IMR-90 (cell line): ENCODE data around the gene MYH6. TPM values are rescaled to one million over a fixed set of nuclear protein-coding genes. Genes with fewer than 3 reads are reported as not detected.

ENCODE experiments used
- ATAC-seq: fragments of 200-7000 bp; cut with Tn5 transposase; 2 replicates; pipeline ENCODE4 v1.9.1; 2020; ENCODE audit warnings: low read depth, mild to moderate bottlenecking, moderate library complexity
- BruUV-seq: library from RNA; stranded (reverse); fragments of 400-500 nt; replicated peaks from 2 replicates; lab custom pipeline; 2021; lab: Mats Ljungman, UMichigan
- CTCF ChIA-PET: fragments of 300-600 bp; formaldehyde crosslinking; extraction: SDS; loops from one replicate; lab custom pipeline; 2021; ENCODE audit warnings: antibody characterized with exemption; lab: Yijun Ruan, JAX
- POLR2A ChIA-PET: fragments of 300-600 bp; sonication (Branson Sonifier 250); formaldehyde crosslinking; loops from one replicate; lab custom pipeline; 2022; ENCODE audit warnings: antibody characterized with exemption; ENCODE audit not compliant: unreplicated experiment; lab: Charles Lee
- DNase-seq: peaks from one replicate; pipeline ENCODE4 v3.0.0; 2013
- H2AFZ ChIP-seq: replicated peaks from 2 replicates; pipeline ENCODE3; 2013; ENCODE audit warnings: low read length, mild to moderate bottlenecking; ENCODE audit not compliant: poor library complexity
- H2AK5ac ChIP-seq: 2 replicates; pipeline ENCODE4 v1.6.1; 2013; ENCODE audit warnings: low read depth, low read length, inconsistent platforms
- H2AK9ac ChIP-seq: replicated peaks from 2 replicates; pipeline ENCODE3; 2013; ENCODE audit warnings: mild to moderate bottlenecking, low read depth, low read length, moderate library complexity; ENCODE audit not compliant: poor library complexity
- H2BK120ac ChIP-seq: 2 replicates; pipeline ENCODE4 v1.6.1; 2013; ENCODE audit warnings: low read depth, low read length, inconsistent platforms
- H2BK15ac ChIP-seq: 3 replicates; pipeline ENCODE4 v1.6.1; 2013; ENCODE audit warnings: low read depth, low read length, inconsistent platforms
- H2BK20ac ChIP-seq: 2 replicates; pipeline ENCODE4 v1.6.1; 2013; ENCODE audit warnings: low read depth, mild to moderate bottlenecking, inconsistent platforms, low read length, moderate library complexity
- H2BK5ac ChIP-seq: 2 replicates; pipeline ENCODE4 v1.6.1; 2013; ENCODE audit warnings: mild to moderate bottlenecking, low read depth, low read length, inconsistent platforms; ENCODE audit not compliant: poor library complexity, severe bottlenecking
- H3K14ac ChIP-seq: replicated peaks from 2 replicates; pipeline ENCODE4 v1.6.1; 2013; ENCODE audit warnings: low read depth, low read length, inconsistent platforms
- H3K18ac ChIP-seq: 2 replicates; pipeline ENCODE4 v1.6.1; 2013; ENCODE audit warnings: low read depth, low read length, control low read depth
- H3K23ac ChIP-seq: 2 replicates; pipeline ENCODE4 v1.6.1; 2013; ENCODE audit warnings: low read depth, low read length, inconsistent platforms
- H3K27ac ChIP-seq: 2 replicates; pipeline ENCODE4 v1.5.1; 2013; ENCODE audit warnings: mild to moderate bottlenecking, control low read depth, low read length; ENCODE audit not compliant: insufficient read depth
- H3K27me3 ChIP-seq: 2 replicates; pipeline ENCODE4 v1.6.1; 2013; ENCODE audit warnings: low read length; ENCODE audit not compliant: control insufficient read depth, insufficient read depth
- H3K36me3 ChIP-seq: 2 replicates; pipeline ENCODE4 v1.6.1; 2013; ENCODE audit warnings: low read length, mixed read lengths; ENCODE audit not compliant: control insufficient read depth, insufficient read depth
- H3K4ac ChIP-seq: 2 replicates; pipeline ENCODE4 v1.6.1; 2013; ENCODE audit warnings: low read depth, low read length, inconsistent platforms
- H3K4me1 ChIP-seq: 2 replicates; pipeline ENCODE4 v1.6.1; 2013; ENCODE audit warnings: low read length, mixed read lengths; ENCODE audit not compliant: control insufficient read depth, insufficient read depth
- H3K4me2 ChIP-seq: 2 replicates; pipeline ENCODE4 v1.6.1; 2013; ENCODE audit warnings: low read depth, mild to moderate bottlenecking, control low read depth, low read length, moderate library complexity
- H3K4me3 ChIP-seq: 2 replicates; pipeline ENCODE4 v1.5.1; 2013; ENCODE audit warnings: low read depth, mild to moderate bottlenecking, control low read depth, low read length, moderate library complexity; ENCODE audit not compliant: insufficient read depth
- H3K56ac ChIP-seq: 2 replicates; pipeline ENCODE4 v1.6.1; 2013; ENCODE audit warnings: low read length, inconsistent platforms; ENCODE audit not compliant: insufficient read depth; ENCODE audit errors: extremely low read depth
- H3K79me1 ChIP-seq, 2 experiments: 2 replicates each; pipeline ENCODE4 v1.6.1; 2013; ENCODE audit warnings: low read length in 2 of 2, inconsistent platforms in 1 of 2, low read depth in 1 of 2
- H3K9ac ChIP-seq: 2 replicates; pipeline ENCODE4 v1.6.1; 2013; ENCODE audit warnings: low read depth, low read length, control low read depth
- H3K9me1 ChIP-seq: 2 replicates; pipeline ENCODE4 v1.6.1; 2013; ENCODE audit warnings: low read length, inconsistent platforms; ENCODE audit not compliant: insufficient read depth
- H3K9me3 ChIP-seq: 2 replicates; pipeline ENCODE4 v1.6.1; 2013; ENCODE audit warnings: low read length; ENCODE audit not compliant: control insufficient read depth, insufficient read depth
- H4K20me1 ChIP-seq: 2 replicates; pipeline ENCODE4 v1.6.1; 2013; ENCODE audit warnings: low read length, inconsistent platforms; ENCODE audit not compliant: insufficient read depth
- H4K5ac ChIP-seq: 2 replicates; pipeline ENCODE4 v1.6.1; 2013; ENCODE audit warnings: mild to moderate bottlenecking, low read depth, low read length, control low read depth
- H4K8ac ChIP-seq, 2 experiments: 2 replicates each; pipeline ENCODE4 v1.6.1; 2013; ENCODE audit warnings: low read depth in 2 of 2, low read length in 2 of 2, control low read depth in 1 of 2, inconsistent platforms in 1 of 2
- H4K91ac ChIP-seq: 2 replicates; pipeline ENCODE4 v1.6.1; 2013; ENCODE audit warnings: low read depth, low read length, inconsistent platforms; ENCODE audit not compliant: insufficient read depth
- BHLHE40 ChIP-seq: fragments of 150-350 bp; IDR thresholded peaks from 2 replicates; pipeline ENCODE4 v1.6.1; 2016; ENCODE audit warnings: mild to moderate bottlenecking, low read depth, low read length
- CHD1 ChIP-seq: IDR thresholded peaks from 2 replicates; pipeline ENCODE4 v1.6.1; 2012; ENCODE audit warnings: low read depth, low read length, improper control_type of control experiment
- MAFK ChIP-seq: IDR thresholded peaks from 2 replicates; pipeline ENCODE4 v1.6.1; 2012; ENCODE audit warnings: low read depth, low read length, improper control_type of control experiment
- MAZ ChIP-seq: IDR thresholded peaks from 2 replicates; pipeline ENCODE4 v1.6.1; 2012; ENCODE audit warnings: low read depth, mild to moderate bottlenecking, low read length, improper control_type of control experiment, moderate library complexity, borderline replicate concordance
- MXI1 ChIP-seq: IDR thresholded peaks from 2 replicates; pipeline ENCODE4 v1.6.1; 2012; ENCODE audit warnings: low read depth, mild to moderate bottlenecking, low read length, moderate library complexity, borderline replicate concordance
- NFE2L2 ChIP-seq: fragments of 150-350 bp; IDR thresholded peaks from 2 replicates; pipeline ENCODE4 v1.6.1; 2016; ENCODE audit warnings: low read depth, mild to moderate bottlenecking, low read length
- RAD21 ChIP-seq: IDR thresholded peaks from 2 replicates; pipeline ENCODE4 v1.6.1; 2012; ENCODE audit warnings: low read length, improper control_type of control experiment
- RCOR1 ChIP-seq: IDR thresholded peaks from 2 replicates; pipeline ENCODE4 v1.6.1; 2012; ENCODE audit warnings: mild to moderate bottlenecking, low read length, improper control_type of control experiment; ENCODE audit not compliant: insufficient replicate concordance
- RFX5 ChIP-seq: IDR thresholded peaks from 2 replicates; pipeline ENCODE4 v1.8.0; 2012; ENCODE audit warnings: low read depth, mild to moderate bottlenecking, low read length, moderate library complexity
- SMC3 ChIP-seq: fragments of 150-350 bp; IDR thresholded peaks from 2 replicates; pipeline ENCODE4 v1.6.1; 2016; ENCODE audit warnings: low read depth, mild to moderate bottlenecking, antibody characterized with exemption, low read length, moderate library complexity
- WGBS, 2 experiments: methylation state at CpG; one replicate each; pipeline versions ENCODE4 v1.1.5 to v1.1.7; 2013; ENCODE audit warnings: missing lambda C conversion rate in 2 of 2; ENCODE audit not compliant: insufficient read length in 1 of 2; ENCODE audit errors: extremely low coverage in 2 of 2; 5-methylcytosine and 5-hydroxymethylcytosine counted together
- dilution Hi-C: fragments of 300-500 bp; cut with HindIII; formaldehyde crosslinking; loops from one replicate; pipeline ENCODE4 v1.14.3; 2018; ENCODE audit warnings: low sequenced_read_pairs; ENCODE audit not compliant: unreplicated experiment
- in situ Hi-C: fragments of 300-500 bp; cut with MboI; formaldehyde crosslinking; loops from 3 replicates; pipeline ENCODE4 v1.14.3; 2019; ENCODE audit warnings: low sequenced_read_pairs, inconsistent platforms, mixed read lengths
- intact Hi-C: fragments of 100-400 bp; cut with micrococcal nuclease; formaldehyde crosslinking; loops from 2 replicates; pipeline ENCODE4 v1.10.0; 2022
- polyA plus RNA-seq, 3 experiments: library from polyadenylated mRNA; depleted of rRNA; stranded (reverse); fragments of >200 nt; gene quantifications; 2 replicates each; pipeline ENCODE4 v1.2.3, GENCODE V29; 2012; ENCODE audit warnings: low replicate concordance in 1 of 3
- total RNA-seq: library from RNA; depleted of rRNA; stranded (reverse); fragments of >200 nt; gene quantifications from 2 replicates; pipeline ENCODE4 v1.2.3, GENCODE V29; 2012
- TF ChIP-seq, protein P1 (sequence below): fragments of 150-350 bp; IDR thresholded peaks from 2 replicates; pipeline ENCODE4 v1.6.1; 2016; ENCODE audit warnings: low read depth, mild to moderate bottlenecking, low read length, moderate library complexity, borderline replicate concordance
- TF ChIP-seq, protein P2 (sequence below): fragments of 150-350 bp; IDR thresholded peaks from 2 replicates; pipeline ENCODE4 v1.6.1; 2017; ENCODE audit warnings: mild to moderate bottlenecking, antibody characterized with exemption, low read length, low read depth
- TF ChIP-seq, protein P3 (sequence below): conservative IDR thresholded peaks from 2 replicates; pipeline ENCODE4 v1.5.1; 2012; ENCODE audit warnings: mild to moderate bottlenecking, low read depth, low read length, improper control_type of control experiment

The MYH6 gene
- total and polyA plus RNA-seq, 2 of the 4 experiments (the other 2 are of a cell fraction): not detected

DNA sequence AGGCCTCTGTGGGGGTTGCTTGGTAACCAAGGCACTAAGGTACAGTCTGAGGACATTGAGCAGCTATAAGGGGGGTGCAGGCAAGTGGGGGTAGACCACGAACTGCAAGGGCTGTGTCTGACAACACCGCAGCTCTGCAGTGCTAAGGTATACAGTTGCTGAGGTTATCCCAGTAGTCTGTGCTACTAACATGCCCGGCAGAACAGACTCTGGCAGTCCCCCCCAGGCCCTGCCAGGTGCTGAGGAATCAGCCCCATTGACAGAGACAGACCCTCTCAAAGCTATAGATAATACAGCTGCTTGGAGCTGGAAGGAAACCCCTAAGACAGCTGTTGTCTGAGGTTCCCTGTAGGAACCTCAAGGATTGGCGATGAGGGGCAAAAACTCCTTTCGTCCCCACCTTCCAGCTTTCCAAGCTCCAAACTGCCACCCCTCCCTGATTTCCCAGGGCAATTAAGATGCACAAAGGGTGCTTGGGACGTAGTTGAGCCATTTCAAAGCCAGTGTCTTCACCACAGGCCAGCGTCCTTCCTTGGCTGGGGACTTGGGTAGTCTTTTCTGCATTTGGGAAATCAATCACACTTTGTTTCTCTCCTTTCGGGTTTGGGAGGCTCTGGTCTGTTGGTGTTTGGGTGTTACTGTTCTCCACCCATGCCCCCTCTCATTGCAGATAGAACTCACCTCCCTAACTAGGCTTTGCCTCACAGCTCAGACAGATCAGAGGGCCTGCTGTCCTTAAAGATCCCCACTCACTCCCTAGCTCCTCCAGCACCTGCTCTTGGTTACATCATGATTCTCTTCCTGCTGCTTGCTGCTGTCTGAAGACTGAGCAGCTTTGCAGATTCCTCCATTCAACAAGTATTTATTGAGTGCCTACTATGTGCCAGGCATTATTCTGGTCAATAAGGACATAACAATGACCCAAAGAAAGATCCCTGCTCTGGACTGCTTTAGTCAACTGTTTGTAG lies 29.3 kb upstream of the MYH6 start:
- H4K5ac ChIP-seq: no peak overlapping the region
- ATAC-seq (no peak), DNase-seq (no peak)
- no peak overlapping the region for H4K8ac ChIP-seq
- no peak overlapping the region for H2AFZ ChIP-seq
- no peak overlapping the region for H2BK15ac ChIP-seq
- H3K9ac ChIP-seq: no peak overlapping the region
- no peak overlapping the region for H2BK20ac ChIP-seq
- no peak overlapping the region for H3K4ac ChIP-seq
- no peak overlapping the region for H3K56ac ChIP-seq
- no peaks in the 10 kb centered on the region for H4K20me1 ChIP-seq
- H3K23ac ChIP-seq: no peak overlapping the region
- TF ChIP-seq SMC3 (no peak), MXI1 (no peak), NFE2L2 (no peak), CHD1 (no peak), MAZ (no peak), RCOR1 (no peak), RAD21 (no peak), BHLHE40 (no peak), RFX5 (no peak), MAFK (no peak)
- TF ChIP-seq, protein P1, sequence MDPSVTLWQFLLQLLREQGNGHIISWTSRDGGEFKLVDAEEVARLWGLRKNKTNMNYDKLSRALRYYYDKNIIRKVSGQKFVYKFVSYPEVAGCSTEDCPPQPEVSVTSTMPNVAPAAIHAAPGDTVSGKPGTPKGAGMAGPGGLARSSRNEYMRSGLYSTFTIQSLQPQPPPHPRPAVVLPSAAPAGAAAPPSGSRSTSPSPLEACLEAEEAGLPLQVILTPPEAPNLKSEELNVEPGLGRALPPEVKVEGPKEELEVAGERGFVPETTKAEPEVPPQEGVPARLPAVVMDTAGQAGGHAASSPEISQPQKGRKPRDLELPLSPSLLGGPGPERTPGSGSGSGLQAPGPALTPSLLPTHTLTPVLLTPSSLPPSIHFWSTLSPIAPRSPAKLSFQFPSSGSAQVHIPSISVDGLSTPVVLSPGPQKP: no peak
- TF ChIP-seq, protein P2, sequence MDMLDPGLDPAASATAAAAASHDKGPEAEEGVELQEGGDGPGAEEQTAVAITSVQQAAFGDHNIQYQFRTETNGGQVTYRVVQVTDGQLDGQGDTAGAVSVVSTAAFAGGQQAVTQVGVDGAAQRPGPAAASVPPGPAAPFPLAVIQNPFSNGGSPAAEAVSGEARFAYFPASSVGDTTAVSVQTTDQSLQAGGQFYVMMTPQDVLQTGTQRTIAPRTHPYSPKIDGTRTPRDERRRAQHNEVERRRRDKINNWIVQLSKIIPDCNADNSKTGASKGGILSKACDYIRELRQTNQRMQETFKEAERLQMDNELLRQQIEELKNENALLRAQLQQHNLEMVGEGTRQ: no peak
- TF ChIP-seq, protein P3, sequence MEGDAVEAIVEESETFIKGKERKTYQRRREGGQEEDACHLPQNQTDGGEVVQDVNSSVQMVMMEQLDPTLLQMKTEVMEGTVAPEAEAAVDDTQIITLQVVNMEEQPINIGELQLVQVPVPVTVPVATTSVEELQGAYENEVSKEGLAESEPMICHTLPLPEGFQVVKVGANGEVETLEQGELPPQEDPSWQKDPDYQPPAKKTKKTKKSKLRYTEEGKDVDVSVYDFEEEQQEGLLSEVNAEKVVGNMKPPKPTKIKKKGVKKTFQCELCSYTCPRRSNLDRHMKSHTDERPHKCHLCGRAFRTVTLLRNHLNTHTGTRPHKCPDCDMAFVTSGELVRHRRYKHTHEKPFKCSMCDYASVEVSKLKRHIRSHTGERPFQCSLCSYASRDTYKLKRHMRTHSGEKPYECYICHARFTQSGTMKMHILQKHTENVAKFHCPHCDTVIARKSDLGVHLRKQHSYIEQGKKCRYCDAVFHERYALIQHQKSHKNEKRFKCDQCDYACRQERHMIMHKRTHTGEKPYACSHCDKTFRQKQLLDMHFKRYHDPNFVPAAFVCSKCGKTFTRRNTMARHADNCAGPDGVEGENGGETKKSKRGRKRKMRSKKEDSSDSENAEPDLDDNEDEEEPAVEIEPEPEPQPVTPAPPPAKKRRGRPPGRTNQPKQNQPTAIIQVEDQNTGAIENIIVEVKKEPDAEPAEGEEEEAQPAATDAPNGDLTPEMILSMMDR: no peak
- no peak overlapping the region for H4K91ac ChIP-seq
- no peaks in the 10 kb centered on the region for H3K36me3 ChIP-seq
- no peak overlapping the region for H3K14ac ChIP-seq
- H3K4me2 ChIP-seq: no peak overlapping the region
- peaks cover 33% of the 10 kb centered on the region for H3K27me3 ChIP-seq
- H2BK5ac ChIP-seq: no peak overlapping the region
- no peak overlapping the region for H2AK5ac ChIP-seq
- ChIA-PET CTCF (no interaction called here), POLR2A (no interaction called here)
- 50% methylated on average over 2 of the region's 8 CpGs; no CpG with 5 or more reads in 1 of the 2 experiments for WGBS, 2 experiments
- no peak overlapping the region for H2AK9ac ChIP-seq
- H3K79me1 ChIP-seq: no peaks in the 10 kb centered on the region
- dilution Hi-C loops: no loop called here
- H3K9me1 ChIP-seq: no peaks in the 10 kb centered on the region; the same call in 1 of the 2 replicates
- in situ Hi-C loops: no loop called here
- H3K4me3 ChIP-seq: no peak overlapping the region
- H3K4me1 ChIP-seq: no peaks in the 10 kb centered on the region
- no peak overlapping the region for H3K18ac ChIP-seq
- intact Hi-C loops: no loop called here
- H3K9me3 ChIP-seq: no peaks in the 10 kb centered on the region
- no peak overlapping the region for H2BK120ac ChIP-seq
- H3K27ac ChIP-seq: no peak overlapping the region
- BruUV-seq: no TSS peak
